SK-N-SH treated with all-trans-retinoic acid at 6 μM for 48 hours (cell line): Measurements from ENCODE around the gene SPAG4.

Experiments used
- ATAC-seq: fragments of 200-7000 bp; cut with Tn5 transposase; 3 replicates; pipeline ENCODE4 v1.9.1; 2020; ENCODE audit warnings: mild to moderate bottlenecking, moderate library complexity
- ARNTL ChIP-seq: fragments of 450-650 bp; formaldehyde crosslinking; IDR thresholded peaks from 2 replicates; pipeline ENCODE4 v1.5.0; 2020; ENCODE audit warnings: low read depth, mild to moderate bottlenecking, moderate library complexity, borderline replicate concordance
- BACH2 ChIP-seq: fragments of 250-450 bp; sonication (Bioruptor Pico); IDR thresholded peaks from 2 replicates; pipeline ENCODE4 v1.9.0; 2021; ENCODE audit warnings: mild to moderate bottlenecking, borderline replicate concordance
- ESRRG ChIP-seq: fragments of 250-450 bp; sonication (Bioruptor Pico); IDR thresholded peaks from 2 replicates; pipeline ENCODE4 v1.6.1; 2021; ENCODE audit warnings: mild to moderate bottlenecking
- GLIS3 ChIP-seq: fragments of 250-450 bp; sonication (Bioruptor Pico); IDR thresholded peaks from 2 replicates; pipeline ENCODE4 v1.5.0; 2020; ENCODE audit warnings: mild to moderate bottlenecking, moderate library complexity
- ISL1 ChIP-seq: fragments of 250-450 bp; sonication (Bioruptor Pico); IDR thresholded peaks from 2 replicates; pipeline ENCODE4 v2.1.2; 2022; ENCODE audit warnings: mild to moderate bottlenecking, moderate library complexity
- OSR1 ChIP-seq: fragments of 250-450 bp; sonication (Bioruptor Pico); IDR thresholded peaks from 2 replicates; pipeline ENCODE4 v1.8.0; 2022; ENCODE audit warnings: moderate library complexity, mild to moderate bottlenecking, inconsistent platforms
- RARB ChIP-seq: fragments of 250-450 bp; sonication (Bioruptor Pico); IDR thresholded peaks from 2 replicates; pipeline ENCODE4 v1.8.0; 2021; ENCODE audit warnings: mild to moderate bottlenecking, moderate library complexity
- SNAI2 ChIP-seq: fragments of 250-450 bp; sonication (Bioruptor Pico); IDR thresholded peaks from 2 replicates; pipeline ENCODE4 v1.5.0; 2020; ENCODE audit warnings: mild to moderate bottlenecking, moderate library complexity
- TCF4 ChIP-seq: fragments of 250-450 bp; sonication (Bioruptor Pico); IDR thresholded peaks from 2 replicates; pipeline ENCODE4 v1.8.0; 2021; ENCODE audit warnings: mild to moderate bottlenecking, moderate library complexity, borderline replicate concordance
- TOX ChIP-seq: fragments of 250-450 bp; sonication (Bioruptor Pico); IDR thresholded peaks from 2 replicates; pipeline ENCODE4 v1.8.0; 2021; ENCODE audit warnings: mild to moderate bottlenecking, moderate library complexity, borderline replicate concordance
- ZC3H10 ChIP-seq: fragments of 250-450 bp; sonication (Bioruptor Pico); IDR thresholded peaks from 2 replicates; pipeline ENCODE4 v1.5.1; 2021; ENCODE audit warnings: mild to moderate bottlenecking, moderate library complexity
- ZFP3 ChIP-seq: fragments of 250-450 bp; sonication (Bioruptor Pico); IDR thresholded peaks from 2 replicates; pipeline ENCODE4 v1.5.0; 2020; ENCODE audit warnings: mild to moderate bottlenecking, moderate library complexity
- ZFP30 ChIP-seq: fragments of 450-650 bp; formaldehyde crosslinking; IDR thresholded peaks from 2 replicates; pipeline ENCODE4 v1.5.0; 2022; ENCODE audit warnings: mild to moderate bottlenecking, moderate library complexity
- ZNF70 ChIP-seq: fragments of 450-650 bp; formaldehyde crosslinking; IDR thresholded peaks from 2 replicates; pipeline ENCODE4 v1.5.0; 2020; ENCODE audit warnings: mild to moderate bottlenecking, moderate library complexity
- ZNF8 ChIP-seq: fragments of 450-650 bp; formaldehyde crosslinking; IDR thresholded peaks from 2 replicates; pipeline ENCODE4 v1.5.0; 2020; ENCODE audit warnings: mild to moderate bottlenecking, moderate library complexity
- TF ChIP-seq, protein P1 (sequence below): fragments of 250-450 bp; sonication (Bioruptor Pico); IDR thresholded peaks from 2 replicates; pipeline ENCODE4 v1.8.0; 2020; ENCODE audit warnings: mild to moderate bottlenecking, moderate library complexity, borderline replicate concordance
- TF ChIP-seq, protein P2 (sequence below): fragments of 250-450 bp; sonication (Bioruptor Pico); IDR thresholded peaks from 2 replicates; pipeline ENCODE4 v1.8.0; 2021; ENCODE audit warnings: low read depth, mild to moderate bottlenecking, moderate library complexity, borderline replicate concordance
- TF ChIP-seq, protein P3 (sequence below): fragments of 250-450 bp; sonication (Bioruptor Pico); IDR thresholded peaks from 2 replicates; pipeline ENCODE4 v1.5.1; 2021; ENCODE audit warnings: mild to moderate bottlenecking, moderate library complexity
- TF ChIP-seq, protein P4 (sequence below): fragments of 250-450 bp; sonication (Bioruptor Pico); IDR thresholded peaks from 2 replicates; pipeline ENCODE4 v1.5.1; 2020; ENCODE audit warnings: low read depth, mild to moderate bottlenecking, moderate library complexity
- TF ChIP-seq, protein P5 (sequence below): fragments of 250-450 bp; sonication (Bioruptor Pico); IDR thresholded peaks from 2 replicates; pipeline ENCODE4 v1.5.0; 2020; ENCODE audit warnings: mild to moderate bottlenecking, moderate library complexity

Gene SPAG4

DNA sequence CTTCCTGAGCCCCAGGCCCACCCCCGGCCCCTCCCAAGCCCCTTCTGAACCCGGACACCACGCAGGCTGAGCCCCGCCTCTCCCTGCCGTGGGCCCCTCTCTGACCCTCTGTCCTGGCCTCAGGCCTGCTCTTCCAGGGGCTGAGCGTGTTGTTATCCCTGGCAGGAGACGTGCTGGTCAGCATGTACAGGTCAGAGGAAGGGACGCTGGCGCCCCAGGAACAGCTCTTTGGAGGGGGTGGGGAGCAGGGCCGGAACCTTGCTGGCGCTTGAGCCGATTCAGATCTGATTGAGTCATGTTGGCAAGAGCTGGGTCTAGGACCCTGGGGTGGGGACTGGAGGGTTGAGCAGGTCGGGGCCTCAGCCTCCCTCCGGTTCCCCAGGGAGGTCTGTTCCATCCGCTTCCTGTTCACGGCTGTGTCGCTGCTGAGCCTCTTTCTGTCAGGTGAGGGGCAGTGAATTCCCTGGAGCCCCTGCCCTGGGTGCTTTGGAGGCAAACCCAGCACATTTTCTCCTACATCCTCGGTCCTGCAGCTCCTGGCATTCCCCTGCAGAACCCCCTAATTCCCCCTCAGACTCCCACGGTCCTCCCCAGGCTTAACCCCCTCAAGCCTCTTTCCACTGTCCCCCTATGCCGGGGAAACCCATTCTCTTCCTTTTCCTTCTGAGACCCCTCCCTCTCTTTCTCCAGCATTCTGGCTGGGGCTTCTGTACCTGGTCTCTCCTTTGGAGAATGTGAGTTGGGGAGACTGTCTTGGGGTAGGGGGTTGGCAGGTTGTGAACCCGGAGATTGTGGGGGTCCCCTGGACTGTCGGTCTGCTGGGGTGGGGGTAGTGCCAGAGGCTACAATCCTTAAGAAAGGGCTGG, 2.0 kb downstream of the SPAG4 start:
- peak; percentile 22 for ATAC-seq
- TF ChIP-seq TOX (CRISPR knock-in tag) (no peak), ESRRG (CRISPR knock-in tag) (no peak), TCF4 (CRISPR knock-in tag) (no peak), ARNTL (CRISPR knock-in tag) (no peak), BACH2 (no peak)
- TF ChIP-seq, protein P1, sequence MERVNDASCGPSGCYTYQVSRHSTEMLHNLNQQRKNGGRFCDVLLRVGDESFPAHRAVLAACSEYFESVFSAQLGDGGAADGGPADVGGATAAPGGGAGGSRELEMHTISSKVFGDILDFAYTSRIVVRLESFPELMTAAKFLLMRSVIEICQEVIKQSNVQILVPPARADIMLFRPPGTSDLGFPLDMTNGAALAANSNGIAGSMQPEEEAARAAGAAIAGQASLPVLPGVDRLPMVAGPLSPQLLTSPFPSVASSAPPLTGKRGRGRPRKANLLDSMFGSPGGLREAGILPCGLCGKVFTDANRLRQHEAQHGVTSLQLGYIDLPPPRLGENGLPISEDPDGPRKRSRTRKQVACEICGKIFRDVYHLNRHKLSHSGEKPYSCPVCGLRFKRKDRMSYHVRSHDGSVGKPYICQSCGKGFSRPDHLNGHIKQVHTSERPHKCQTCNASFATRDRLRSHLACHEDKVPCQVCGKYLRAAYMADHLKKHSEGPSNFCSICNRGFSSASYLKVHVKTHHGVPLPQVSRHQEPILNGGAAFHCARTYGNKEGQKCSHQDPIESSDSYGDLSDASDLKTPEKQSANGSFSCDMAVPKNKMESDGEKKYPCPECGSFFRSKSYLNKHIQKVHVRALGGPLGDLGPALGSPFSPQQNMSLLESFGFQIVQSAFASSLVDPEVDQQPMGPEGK (CRISPR knock-in tag), result no peak

DNA sequence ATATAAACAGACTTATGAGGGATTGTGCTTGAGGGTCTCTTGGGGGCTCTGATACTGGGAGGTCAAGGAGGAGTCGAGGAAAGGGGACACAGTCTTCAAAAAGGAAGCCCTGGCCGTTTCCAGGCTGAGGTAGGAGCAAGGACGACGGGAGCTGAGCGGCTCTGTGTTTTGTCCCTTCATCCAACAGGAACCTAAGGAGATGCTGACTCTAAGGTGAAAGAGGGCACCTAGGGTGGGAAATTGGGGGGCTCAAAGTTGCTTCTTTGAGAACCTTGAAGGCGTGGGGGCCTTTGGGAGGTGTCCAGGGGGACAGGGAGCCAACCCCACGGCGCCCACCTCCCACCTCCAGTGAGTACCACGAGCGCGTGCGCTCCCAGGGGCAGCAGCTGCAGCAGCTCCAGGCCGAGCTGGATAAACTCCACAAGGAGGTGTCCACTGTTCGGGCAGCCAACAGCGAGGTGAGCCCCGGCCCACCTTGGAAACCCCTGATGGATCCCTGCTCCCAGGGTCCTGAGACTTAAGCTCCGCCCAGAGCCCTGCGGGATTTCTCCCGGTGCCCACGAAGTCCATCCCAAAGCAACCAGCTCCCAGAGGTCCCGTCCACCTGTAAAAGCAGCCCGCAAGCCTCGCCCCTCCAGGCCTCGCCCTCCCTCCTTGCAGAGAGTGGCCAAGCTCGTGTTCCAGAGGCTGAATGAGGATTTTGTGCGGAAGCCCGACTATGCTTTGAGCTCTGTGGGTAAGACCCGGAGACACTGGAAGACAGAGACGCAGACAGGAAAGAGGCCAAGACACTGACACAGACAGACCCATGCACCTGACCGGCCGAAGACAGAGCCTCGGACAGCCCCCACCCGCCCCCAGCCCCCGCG, 2.9 kb downstream of the SPAG4 start:
- no peak for TF ChIP-seq ZNF70 (CRISPR knock-in tag)
- no peak for TF ChIP-seq TCF4 (CRISPR knock-in tag)
- TF ChIP-seq, protein P2, sequence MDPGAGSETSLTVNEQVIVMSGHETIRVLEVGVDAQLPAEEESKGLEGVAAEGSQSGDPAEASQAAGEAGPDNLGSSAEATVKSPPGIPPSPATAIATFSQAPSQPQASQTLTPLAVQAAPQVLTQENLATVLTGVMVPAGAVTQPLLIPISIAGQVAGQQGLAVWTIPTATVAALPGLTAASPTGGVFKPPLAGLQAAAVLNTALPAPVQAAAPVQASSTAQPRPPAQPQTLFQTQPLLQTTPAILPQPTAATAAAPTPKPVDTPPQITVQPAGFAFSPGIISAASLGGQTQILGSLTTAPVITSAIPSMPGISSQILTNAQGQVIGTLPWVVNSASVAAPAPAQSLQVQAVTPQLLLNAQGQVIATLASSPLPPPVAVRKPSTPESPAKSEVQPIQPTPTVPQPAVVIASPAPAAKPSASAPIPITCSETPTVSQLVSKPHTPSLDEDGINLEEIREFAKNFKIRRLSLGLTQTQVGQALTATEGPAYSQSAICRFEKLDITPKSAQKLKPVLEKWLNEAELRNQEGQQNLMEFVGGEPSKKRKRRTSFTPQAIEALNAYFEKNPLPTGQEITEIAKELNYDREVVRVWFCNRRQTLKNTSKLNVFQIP (CRISPR knock-in tag), result no peak
- TF ChIP-seq RARB (CRISPR knock-in tag), result no peak
- no peak for TF ChIP-seq GLIS3 (CRISPR knock-in tag)
- TF ChIP-seq ZNF8 (CRISPR knock-in tag), result no peak
- peak; percentile 3; the same call in 2 of the 3 replicates for ATAC-seq

DNA sequence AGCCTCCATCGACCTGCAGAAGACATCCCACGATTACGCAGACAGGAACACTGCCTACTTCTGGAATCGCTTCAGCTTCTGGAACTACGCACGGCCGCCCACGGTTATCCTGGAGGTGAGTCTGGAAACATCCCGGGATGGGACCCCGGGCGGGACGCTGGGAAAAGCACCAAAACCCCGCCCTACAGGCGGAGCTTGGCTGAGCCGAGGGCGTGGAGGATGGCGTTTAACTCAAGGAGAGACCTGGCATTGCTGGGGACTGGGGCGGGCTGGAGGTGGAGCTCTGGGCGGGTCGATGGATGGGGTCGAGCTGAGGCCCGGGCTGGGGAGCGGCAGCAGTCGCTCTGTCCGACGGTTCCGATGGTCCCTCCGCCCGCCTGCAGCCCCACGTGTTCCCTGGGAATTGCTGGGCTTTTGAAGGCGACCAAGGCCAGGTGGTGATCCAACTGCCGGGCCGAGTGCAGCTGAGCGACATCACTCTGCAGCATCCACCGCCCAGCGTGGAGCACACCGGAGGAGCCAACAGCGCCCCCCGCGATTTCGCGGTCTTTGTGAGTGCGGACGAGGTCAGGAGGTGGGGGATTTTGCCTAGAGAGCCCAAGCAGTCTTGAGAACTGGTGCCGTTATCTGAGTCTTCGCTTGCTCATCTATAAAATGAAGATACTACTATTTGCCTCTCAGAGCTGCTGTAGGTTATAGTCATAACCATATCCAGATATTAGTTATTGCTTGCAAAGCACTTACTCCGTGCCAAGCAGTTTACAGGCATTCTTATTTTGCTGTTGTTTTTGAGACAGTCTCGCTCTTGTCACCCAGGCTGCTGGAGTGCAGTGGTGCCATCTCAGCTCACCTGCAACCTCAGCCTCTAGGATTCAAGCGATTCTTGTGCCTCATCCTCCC, 3.8 kb downstream of the SPAG4 start:
- TF ChIP-seq ZFP30, result no peak
- TF ChIP-seq, protein P3, sequence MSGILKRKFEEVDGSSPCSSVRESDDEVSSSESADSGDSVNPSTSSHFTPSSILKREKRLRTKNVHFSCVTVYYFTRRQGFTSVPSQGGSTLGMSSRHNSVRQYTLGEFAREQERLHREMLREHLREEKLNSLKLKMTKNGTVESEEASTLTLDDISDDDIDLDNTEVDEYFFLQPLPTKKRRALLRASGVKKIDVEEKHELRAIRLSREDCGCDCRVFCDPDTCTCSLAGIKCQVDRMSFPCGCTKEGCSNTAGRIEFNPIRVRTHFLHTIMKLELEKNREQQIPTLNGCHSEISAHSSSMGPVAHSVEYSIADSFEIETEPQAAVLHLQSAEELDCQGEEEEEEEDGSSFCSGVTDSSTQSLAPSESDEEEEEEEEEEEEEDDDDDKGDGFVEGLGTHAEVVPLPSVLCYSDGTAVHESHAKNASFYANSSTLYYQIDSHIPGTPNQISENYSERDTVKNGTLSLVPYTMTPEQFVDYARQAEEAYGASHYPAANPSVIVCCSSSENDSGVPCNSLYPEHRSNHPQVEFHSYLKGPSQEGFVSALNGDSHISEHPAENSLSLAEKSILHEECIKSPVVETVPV, result no peak
- TF ChIP-seq, protein P1 (CRISPR knock-in tag), result no peak
- no peak for TF ChIP-seq GLIS3 (CRISPR knock-in tag)
- TF ChIP-seq, protein P4, sequence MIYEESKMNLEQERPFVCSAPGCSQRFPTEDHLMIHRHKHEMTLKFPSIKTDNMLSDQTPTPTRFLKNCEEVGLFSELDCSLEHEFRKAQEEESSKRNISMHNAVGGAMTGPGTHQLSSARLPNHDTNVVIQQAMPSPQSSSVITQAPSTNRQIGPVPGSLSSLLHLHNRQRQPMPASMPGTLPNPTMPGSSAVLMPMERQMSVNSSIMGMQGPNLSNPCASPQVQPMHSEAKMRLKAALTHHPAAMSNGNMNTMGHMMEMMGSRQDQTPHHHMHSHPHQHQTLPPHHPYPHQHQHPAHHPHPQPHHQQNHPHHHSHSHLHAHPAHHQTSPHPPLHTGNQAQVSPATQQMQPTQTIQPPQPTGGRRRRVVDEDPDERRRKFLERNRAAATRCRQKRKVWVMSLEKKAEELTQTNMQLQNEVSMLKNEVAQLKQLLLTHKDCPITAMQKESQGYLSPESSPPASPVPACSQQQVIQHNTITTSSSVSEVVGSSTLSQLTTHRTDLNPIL (CRISPR knock-in tag), result no peak
- no peak for TF ChIP-seq ZFP3 (CRISPR knock-in tag)
- TF ChIP-seq OSR1 (CRISPR knock-in tag), result no peak
- no peak for TF ChIP-seq SNAI2
- TF ChIP-seq, protein P5, sequence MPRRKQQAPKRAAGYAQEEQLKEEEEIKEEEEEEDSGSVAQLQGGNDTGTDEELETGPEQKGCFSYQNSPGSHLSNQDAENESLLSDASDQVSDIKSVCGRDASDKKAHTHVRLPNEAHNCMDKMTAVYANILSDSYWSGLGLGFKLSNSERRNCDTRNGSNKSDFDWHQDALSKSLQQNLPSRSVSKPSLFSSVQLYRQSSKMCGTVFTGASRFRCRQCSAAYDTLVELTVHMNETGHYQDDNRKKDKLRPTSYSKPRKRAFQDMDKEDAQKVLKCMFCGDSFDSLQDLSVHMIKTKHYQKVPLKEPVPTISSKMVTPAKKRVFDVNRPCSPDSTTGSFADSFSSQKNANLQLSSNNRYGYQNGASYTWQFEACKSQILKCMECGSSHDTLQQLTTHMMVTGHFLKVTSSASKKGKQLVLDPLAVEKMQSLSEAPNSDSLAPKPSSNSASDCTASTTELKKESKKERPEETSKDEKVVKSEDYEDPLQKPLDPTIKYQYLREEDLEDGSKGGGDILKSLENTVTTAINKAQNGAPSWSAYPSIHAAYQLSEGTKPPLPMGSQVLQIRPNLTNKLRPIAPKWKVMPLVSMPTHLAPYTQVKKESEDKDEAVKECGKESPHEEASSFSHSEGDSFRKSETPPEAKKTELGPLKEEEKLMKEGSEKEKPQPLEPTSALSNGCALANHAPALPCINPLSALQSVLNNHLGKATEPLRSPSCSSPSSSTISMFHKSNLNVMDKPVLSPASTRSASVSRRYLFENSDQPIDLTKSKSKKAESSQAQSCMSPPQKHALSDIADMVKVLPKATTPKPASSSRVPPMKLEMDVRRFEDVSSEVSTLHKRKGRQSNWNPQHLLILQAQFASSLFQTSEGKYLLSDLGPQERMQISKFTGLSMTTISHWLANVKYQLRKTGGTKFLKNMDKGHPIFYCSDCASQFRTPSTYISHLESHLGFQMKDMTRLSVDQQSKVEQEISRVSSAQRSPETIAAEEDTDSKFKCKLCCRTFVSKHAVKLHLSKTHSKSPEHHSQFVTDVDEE, result no peak
- TF ChIP-seq ZNF8 (CRISPR knock-in tag), result no peak
- TF ChIP-seq ESRRG (CRISPR knock-in tag), result no peak
- TF ChIP-seq, protein P2 (CRISPR knock-in tag), result no peak
- no peak for TF ChIP-seq RARB (CRISPR knock-in tag)
- no peak for TF ChIP-seq ZC3H10 (CRISPR knock-in tag)
- no peak for TF ChIP-seq BACH2
- TF ChIP-seq ZNF70 (CRISPR knock-in tag), result no peak; the same call in 1 of the 2 replicates
- no peak for TF ChIP-seq ISL1
- peak; percentile 73 for ATAC-seq
